Measurements from ENCODE around the gene FAM124A. TPM values are rescaled to one million over a fixed set of nuclear protein-coding genes. Genes with fewer than 3 reads are reported as not detected.

FAM124A gene
- total RNA-seq, 6 donors from 2014 or later: 2.3 to 7.1 (median 3.8) TPM

GRCh38 chr13:51321836-51322235 lies 99.6 kb downstream of the FAM124A start:
- 66 to 73% methylated on average over 2 of the region's 2 CpGs for WGBS, 2 donors
- no peaks in the 10 kb centered on the region for H3K4me1 ChIP-seq
- H3K36me3 ChIP-seq: no peaks in the 10 kb centered on the region
- H3K9me3 ChIP-seq: no peaks in the 10 kb centered on the region
- ATAC-seq (ENCODE audit: low FRiP score in 2 of 2): no peak
- no peak overlapping the region for H3K4me3 ChIP-seq
- H3K27me3 ChIP-seq: no peaks in the 10 kb centered on the region
- no peak for DNase-seq
- no peak for TF ChIP-seq EP300 (IDR thresholded peaks at IDR 0.05)
- TF ChIP-seq, protein P1, sequence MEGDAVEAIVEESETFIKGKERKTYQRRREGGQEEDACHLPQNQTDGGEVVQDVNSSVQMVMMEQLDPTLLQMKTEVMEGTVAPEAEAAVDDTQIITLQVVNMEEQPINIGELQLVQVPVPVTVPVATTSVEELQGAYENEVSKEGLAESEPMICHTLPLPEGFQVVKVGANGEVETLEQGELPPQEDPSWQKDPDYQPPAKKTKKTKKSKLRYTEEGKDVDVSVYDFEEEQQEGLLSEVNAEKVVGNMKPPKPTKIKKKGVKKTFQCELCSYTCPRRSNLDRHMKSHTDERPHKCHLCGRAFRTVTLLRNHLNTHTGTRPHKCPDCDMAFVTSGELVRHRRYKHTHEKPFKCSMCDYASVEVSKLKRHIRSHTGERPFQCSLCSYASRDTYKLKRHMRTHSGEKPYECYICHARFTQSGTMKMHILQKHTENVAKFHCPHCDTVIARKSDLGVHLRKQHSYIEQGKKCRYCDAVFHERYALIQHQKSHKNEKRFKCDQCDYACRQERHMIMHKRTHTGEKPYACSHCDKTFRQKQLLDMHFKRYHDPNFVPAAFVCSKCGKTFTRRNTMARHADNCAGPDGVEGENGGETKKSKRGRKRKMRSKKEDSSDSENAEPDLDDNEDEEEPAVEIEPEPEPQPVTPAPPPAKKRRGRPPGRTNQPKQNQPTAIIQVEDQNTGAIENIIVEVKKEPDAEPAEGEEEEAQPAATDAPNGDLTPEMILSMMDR (IDR thresholded peaks at IDR 0.05): no peak
- TF ChIP-seq POLR2A (IDR thresholded peaks at IDR 0.05): no peak
- no peak for TF ChIP-seq POLR2AphosphoS5 (IDR thresholded peaks at IDR 0.05)
- no peak overlapping the region for H3K27ac ChIP-seq

DNA sequence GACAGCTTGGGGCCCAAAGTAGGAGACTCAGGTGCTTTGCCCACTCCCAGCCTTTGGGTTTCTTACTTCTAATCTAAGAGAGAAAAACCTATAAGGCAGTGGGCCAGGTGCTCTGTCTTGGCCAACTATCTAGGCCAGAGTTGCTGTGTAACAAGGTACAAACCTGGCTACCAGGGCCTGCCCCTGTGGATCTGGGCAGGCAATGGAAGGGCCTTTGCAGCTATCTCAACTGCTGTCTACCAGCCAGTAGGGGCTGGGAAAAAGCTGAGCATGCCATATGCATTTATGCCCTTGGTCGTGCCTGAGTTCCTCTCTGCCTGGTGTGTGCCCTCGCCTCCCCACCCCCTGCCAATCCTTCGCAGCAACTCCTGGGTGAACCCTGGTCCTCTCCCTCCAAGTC lies 100.6 kb downstream of the FAM124A start:
- ATAC-seq (ENCODE audit: low FRiP score in 2 of 2) (no peak), DNase-seq (no peak)
- WGBS, 2 donors: 80 to 100% methylated on average over 3 of the region's 3 CpGs
- Histone ChIP-seq H3K4me1 (no peaks in the 10 kb centered on the region), H3K9me3 (no peaks in the 10 kb centered on the region), H3K27me3 (no peaks in the 10 kb centered on the region), H3K4me3 (no peak overlapping the region), H3K36me3 (no peaks in the 10 kb centered on the region), H3K27ac (no peak overlapping the region)
- TF ChIP-seq POLR2A (IDR thresholded peaks at IDR 0.05): no peak
- no peak for TF ChIP-seq EP300 (IDR thresholded peaks at IDR 0.05)
- TF ChIP-seq, protein P1 (IDR thresholded peaks at IDR 0.05): no peak
- no peak for TF ChIP-seq POLR2AphosphoS5 (IDR thresholded peaks at IDR 0.05)

- no peak for TF ChIP-seq POLR2A (IDR thresholded peaks at IDR 0.05)
Measured at GRCh38 chr13:51323824-51324511, 101.8 kb downstream of the FAM124A start.

DNA sequence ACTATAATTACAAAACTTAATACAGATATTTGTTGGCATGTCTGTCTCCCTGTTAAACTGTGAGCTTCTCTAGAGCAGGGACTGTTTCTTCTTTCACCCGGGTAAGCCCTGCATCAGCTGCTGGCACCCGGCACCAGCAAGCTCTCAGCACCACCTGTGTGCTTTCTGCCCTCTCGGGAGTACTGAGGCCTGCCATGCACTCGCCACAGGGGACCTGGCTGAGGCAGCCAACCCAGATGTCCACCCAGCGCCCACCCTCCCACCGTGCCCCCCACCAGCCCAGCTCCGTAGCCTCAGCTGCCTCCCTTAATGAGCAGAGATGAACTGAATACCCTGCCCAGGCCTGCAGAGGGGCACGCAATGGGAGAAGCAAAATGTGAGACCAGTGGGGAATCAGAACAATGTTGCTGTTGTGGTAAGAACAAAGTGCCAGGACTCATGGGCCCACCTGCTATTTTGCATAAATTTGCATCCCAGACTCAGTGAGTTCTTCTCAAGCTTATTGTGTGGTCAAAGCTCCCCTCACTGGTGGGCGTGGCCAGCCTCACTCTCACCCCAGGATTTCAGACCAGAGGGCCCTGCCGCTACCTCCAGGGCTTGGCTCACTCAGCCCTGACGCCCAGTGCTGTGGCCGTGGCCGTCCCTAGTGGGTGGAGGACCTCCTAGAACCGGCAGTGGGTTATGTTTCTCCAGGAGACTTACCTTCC lies 102.7 kb downstream of the FAM124A start:
- H3K4me3 ChIP-seq: no peak overlapping the region
- no peaks in the 10 kb centered on the region for H3K27me3 ChIP-seq
- H3K36me3 ChIP-seq: no peaks in the 10 kb centered on the region
- 87 to 92% methylated on average over 4 to 14 of the region's 14 CpGs for WGBS, 2 donors
- ATAC-seq (ENCODE audit: low FRiP score in 2 of 2) (no peak), DNase-seq (no peak)
- TF ChIP-seq POLR2A (IDR thresholded peaks at IDR 0.05) (no peak), EP300 (IDR thresholded peaks at IDR 0.05) (no peak), POLR2AphosphoS5 (IDR thresholded peaks at IDR 0.05) (no peak)
- TF ChIP-seq, protein P1 (IDR thresholded peaks at IDR 0.05): no peak
- H3K9me3 ChIP-seq: no peaks in the 10 kb centered on the region
- no peaks in the 10 kb centered on the region for H3K4me1 ChIP-seq
- no peak overlapping the region for H3K27ac ChIP-seq

More at GRCh38 chr13:51323824-51324511, 101.8 kb downstream of the FAM124A start:
- 87 to 94% methylated on average over 5 of the region's 5 CpGs for WGBS, 2 donors
- Histone ChIP-seq H3K4me1 (no peaks in the 10 kb centered on the region), H3K9me3 (no peaks in the 10 kb centered on the region), H3K36me3 (no peaks in the 10 kb centered on the region), H3K4me3 (no peak overlapping the region), H3K27ac (no peak overlapping the region), H3K27me3 (no peaks in the 10 kb centered on the region)
- DNase-seq: no peak
- ATAC-seq (ENCODE audit: low FRiP score in 2 of 2): no peak

DNA sequence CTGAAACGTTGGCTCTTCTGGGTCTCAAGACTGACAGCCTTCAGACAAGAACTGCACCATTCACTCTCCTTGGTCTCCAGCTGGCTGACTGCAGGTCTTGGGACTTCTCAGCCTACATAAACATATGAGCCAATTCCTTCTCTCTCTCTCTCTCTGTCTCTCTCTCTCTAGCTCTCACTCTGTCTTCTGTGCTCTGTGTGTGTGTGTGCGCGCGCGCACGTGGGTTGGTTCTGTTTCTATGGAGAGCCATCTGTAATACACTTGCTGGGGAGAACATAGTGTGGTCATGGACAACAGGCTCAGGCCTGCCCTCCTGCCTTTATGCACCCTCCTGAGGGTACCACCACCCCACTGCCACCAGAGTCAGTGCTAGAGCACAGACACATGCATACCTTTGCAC lies 103.6 kb downstream of the FAM124A start:
- Histone ChIP-seq H3K4me1 (no peaks in the 10 kb centered on the region), H3K4me3 (no peak overlapping the region), H3K36me3 (no peaks in the 10 kb centered on the region), H3K27ac (no peak overlapping the region), H3K27me3 (no peaks in the 10 kb centered on the region), H3K9me3 (no peaks in the 10 kb centered on the region)
- ATAC-seq (ENCODE audit: low FRiP score in 2 of 2) (no peak), DNase-seq (no peak)
- 89 to 94% methylated on average over 6 of the region's 6 CpGs for WGBS, 2 donors
- TF ChIP-seq POLR2A (IDR thresholded peaks at IDR 0.05) (no peak), EP300 (IDR thresholded peaks at IDR 0.05) (no peak), POLR2AphosphoS5 (IDR thresholded peaks at IDR 0.05) (no peak)
- TF ChIP-seq, protein P1 (IDR thresholded peaks at IDR 0.05): no peak

Data from upper lobe of left lung (tissue), 6 donors.